D721Med (cell line): ENCODE data around the gene NEK10.
A peak's percentile ranks its signal among the peaks of the same experiment; 100 is the strongest.
"Not testable (repeated sequence)": the region's sequence is repeated elsewhere in the genome, so short reads cannot be mapped to it uniquely, and the experiment has no call there.

Source experiments
- DNase-seq: peaks from one replicate; pipeline ENCODE4 v3.0.0; 2011; ENCODE audit warnings: low spot score; ENCODE audit not compliant: insufficient read length
- FAIRE-seq: peaks from 2 replicates; lab custom pipeline; 2011; peaks lifted over from hg19 to GRCh38; lab: Jason Lieb, UNC
- TF ChIP-seq, protein P1 (sequence below): IDR thresholded peaks from 2 replicates; pipeline ENCODE4 v1.5.1; 2012; ENCODE audit warnings: mild to moderate bottlenecking, control low read depth; ENCODE audit not compliant: insufficient read depth; ENCODE audit errors: missing control alignments

The NEK10 gene, protein sequence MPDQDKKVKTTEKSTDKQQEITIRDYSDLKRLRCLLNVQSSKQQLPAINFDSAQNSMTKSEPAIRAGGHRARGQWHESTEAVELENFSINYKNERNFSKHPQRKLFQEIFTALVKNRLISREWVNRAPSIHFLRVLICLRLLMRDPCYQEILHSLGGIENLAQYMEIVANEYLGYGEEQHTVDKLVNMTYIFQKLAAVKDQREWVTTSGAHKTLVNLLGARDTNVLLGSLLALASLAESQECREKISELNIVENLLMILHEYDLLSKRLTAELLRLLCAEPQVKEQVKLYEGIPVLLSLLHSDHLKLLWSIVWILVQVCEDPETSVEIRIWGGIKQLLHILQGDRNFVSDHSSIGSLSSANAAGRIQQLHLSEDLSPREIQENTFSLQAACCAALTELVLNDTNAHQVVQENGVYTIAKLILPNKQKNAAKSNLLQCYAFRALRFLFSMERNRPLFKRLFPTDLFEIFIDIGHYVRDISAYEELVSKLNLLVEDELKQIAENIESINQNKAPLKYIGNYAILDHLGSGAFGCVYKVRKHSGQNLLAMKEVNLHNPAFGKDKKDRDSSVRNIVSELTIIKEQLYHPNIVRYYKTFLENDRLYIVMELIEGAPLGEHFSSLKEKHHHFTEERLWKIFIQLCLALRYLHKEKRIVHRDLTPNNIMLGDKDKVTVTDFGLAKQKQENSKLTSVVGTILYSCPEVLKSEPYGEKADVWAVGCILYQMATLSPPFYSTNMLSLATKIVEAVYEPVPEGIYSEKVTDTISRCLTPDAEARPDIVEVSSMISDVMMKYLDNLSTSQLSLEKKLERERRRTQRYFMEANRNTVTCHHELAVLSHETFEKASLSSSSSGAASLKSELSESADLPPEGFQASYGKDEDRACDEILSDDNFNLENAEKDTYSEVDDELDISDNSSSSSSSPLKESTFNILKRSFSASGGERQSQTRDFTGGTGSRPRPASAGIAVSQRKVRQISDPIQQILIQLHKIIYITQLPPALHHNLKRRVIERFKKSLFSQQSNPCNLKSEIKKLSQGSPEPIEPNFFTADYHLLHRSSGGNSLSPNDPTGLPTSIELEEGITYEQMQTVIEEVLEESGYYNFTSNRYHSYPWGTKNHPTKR

DNA sequence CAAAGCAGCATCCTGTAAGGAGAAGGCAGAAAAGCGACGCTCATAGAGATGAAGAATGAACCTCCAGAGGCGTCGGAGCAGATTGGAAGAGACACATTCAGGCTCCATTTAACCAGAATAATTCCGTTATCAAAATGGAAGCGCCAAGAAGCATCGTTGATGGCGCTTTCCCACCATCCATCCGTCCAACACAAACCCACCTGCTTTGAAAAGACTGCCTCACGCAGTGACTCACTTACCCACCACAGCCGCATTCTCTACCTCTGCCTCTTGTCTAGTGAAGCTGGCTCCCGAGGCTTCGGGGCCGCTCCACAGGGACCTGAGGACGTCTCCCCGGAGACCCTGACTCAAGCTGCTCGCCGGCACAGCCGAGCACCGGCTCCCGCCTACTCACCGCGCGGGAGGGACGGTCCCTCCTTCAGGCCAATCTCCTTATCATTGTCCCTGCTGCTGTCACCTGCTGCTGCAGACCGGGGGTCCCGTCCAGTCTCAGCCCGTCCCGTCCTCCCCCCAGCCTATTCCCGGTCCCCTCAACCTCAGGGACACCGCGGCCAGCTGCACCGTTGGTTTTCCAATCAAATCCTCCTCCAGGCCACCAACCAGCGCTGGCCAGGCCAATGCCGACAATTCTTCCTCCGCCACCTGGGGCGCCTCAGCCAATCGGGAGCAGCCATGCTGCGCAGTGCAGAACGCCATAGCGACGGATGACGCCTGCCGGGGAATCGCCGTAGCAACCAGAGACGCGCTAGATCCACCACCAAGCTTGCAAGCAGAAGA, at the start of gene NEK10:
Gene NEK10 (minus strand): TSS at position 553 of the 777 bp plus-strand sequence. CDS start 16,501 bp downstream, outside the sequence.
- TF ChIP-seq, protein P1, sequence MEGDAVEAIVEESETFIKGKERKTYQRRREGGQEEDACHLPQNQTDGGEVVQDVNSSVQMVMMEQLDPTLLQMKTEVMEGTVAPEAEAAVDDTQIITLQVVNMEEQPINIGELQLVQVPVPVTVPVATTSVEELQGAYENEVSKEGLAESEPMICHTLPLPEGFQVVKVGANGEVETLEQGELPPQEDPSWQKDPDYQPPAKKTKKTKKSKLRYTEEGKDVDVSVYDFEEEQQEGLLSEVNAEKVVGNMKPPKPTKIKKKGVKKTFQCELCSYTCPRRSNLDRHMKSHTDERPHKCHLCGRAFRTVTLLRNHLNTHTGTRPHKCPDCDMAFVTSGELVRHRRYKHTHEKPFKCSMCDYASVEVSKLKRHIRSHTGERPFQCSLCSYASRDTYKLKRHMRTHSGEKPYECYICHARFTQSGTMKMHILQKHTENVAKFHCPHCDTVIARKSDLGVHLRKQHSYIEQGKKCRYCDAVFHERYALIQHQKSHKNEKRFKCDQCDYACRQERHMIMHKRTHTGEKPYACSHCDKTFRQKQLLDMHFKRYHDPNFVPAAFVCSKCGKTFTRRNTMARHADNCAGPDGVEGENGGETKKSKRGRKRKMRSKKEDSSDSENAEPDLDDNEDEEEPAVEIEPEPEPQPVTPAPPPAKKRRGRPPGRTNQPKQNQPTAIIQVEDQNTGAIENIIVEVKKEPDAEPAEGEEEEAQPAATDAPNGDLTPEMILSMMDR, result no peak
- no peak for FAIRE-seq
- peak; percentile 99 for DNase-seq

DNA sequence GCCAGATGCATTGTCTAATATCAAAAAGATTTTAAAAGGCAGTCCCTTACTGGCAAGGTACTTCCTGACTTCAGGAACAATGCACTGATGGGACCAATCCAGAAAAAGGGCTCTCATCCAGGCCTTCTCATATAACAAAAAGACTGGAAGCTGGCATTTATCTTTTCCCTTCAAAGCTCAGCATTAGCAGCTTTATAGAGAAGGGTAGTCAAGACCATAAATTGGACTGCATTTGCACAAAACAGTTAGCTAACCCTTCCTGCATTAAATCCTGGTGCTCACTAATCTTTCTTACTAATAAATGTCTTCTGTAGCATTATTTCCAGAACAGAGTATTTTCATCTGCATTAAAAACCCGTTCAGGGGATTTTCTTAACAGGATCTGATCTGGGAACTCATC, 46.0 kb upstream of the NEK10 start:
- TF ChIP-seq, protein P1, result no peak
- DNase-seq, result no peak
- no peak for FAIRE-seq

DNA sequence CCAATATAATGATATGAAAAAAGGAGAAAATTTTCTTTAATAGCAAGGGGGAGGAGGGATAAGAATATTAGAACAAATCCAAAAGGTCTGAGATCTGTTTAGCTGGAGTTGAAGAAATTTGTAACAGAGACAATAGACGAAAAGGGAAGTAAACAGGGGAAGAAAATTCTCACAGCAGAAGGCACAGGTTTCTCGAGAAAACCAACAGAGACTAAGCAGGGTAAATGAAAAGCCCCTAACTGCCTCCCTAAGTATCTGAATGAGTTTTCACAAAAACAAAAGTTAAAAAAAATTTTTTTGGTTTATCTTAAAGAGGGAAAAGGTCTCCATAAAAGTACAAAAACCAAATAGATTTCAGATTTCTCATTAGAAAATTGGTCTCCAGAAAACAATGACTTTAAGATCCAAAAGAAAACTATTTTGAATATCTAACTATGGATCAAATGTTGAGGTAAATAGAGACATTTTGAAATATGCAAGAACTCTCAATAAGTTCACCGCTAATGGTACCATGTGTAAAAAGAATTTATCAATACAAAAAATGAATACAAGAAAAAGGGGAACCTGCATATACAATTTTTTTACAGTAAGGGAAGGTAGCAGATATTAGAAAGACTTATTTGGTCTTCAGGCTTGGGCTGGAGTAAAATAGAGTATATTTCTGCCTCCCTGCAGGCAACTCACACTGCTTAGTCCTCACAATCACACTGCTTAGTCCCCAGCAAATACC, 23.9 kb upstream of the NEK10 start:
- no peak for DNase-seq
- TF ChIP-seq, protein P1, result no peak
- no peak for FAIRE-seq

DNA sequence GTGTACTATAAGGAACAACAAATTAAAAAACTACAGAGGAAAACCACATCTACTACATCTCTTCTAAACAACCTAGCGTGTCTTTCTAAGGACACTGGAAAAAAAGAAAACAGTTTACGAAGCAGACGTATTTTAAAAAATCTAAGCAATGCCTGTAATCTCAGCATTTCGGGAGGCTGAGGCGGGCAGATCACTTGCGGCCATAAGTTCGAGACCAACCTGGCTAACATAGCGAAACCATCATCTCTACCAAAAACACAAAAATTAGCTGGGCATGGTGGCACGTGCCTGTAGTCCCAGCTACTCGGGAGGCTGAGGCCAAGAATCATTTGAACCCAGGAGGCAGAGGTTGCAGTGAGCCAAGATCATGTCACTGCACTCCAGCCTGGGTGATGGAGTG, 23.2 kb upstream of the NEK10 start:
- not testable (repeated sequence) for DNase-seq, FAIRE-seq

DNA sequence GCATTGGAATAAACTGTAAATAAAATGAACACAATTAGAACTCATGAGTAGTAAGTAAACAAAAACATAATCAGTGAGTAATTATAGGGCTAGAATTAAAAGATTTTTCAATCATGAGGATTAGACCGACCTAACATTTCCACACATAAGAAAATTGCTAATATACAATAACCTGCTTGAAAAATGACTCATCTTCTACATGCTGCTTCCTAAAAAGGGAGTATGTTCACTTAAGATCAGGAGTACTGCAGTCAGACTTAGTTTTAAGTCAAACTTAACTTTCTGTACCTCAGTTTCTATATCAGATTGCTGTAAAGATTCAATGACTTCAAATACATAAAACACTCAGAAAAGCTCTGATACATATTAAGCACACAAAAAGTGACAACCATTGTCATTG, 22.6 kb upstream of the NEK10 start:
- TF ChIP-seq, protein P1, result no peak
- FAIRE-seq (no peak), DNase-seq (no peak)

DNA sequence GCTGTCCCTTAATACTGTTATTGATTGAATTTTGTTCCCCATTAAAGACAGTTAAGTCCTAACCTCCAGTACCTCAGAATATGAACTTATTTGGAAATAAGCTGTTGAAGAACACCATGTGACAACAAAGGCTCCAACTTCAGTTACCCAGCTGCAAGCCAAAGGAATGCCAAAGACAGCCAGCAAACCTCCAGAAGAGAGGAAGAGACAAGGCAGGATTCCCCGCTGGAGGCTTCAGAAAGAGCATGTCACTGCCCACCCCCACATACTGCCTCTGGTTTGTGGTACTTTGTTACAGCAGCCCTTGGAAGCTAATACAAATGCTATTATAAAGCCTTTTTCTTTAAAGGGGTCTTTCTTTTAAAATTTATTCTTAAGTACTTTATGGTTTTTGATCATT, 18.4 kb upstream of the NEK10 start:
- DNase-seq (no peak), FAIRE-seq (no peak)
- TF ChIP-seq, protein P1, result no peak
